ENCODE results near the gene SYNRG. TPM values are rescaled to one million over a fixed set of nuclear protein-coding genes. Genes with fewer than 3 reads are reported as not detected.

SYNRG gene
- polyA plus RNA-seq, 3 donors = 36.4 to 47.8 (median 47.5) TPM

- no peak for DNase-seq
Measured at GRCh38 chr17:37605813-37606505, 3.3 kb downstream of the SYNRG start.

- no peak for DNase-seq
Measured at GRCh38 chr17:37605081-37605480, 4.1 kb downstream of the SYNRG start.

DNA sequence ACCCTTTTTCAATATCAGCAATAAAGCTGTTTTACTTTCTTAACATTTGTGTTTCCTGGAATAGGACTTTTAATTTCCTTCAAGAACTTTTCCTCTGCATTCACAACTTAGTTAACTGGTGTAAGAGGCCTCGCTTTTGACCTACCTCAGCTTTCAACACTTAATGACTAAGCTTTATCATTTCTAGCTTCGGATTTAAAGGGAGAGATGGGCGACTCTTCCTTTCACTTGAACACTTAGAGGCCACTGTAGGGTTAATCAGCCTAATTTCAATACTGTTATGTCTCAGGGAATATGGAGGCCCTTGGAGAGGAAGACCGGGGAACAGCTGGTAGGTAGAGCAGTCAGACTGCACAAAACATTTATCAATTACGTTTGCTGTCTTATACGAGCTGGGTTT lies 4.7 kb downstream of the SYNRG start:
- no peak for DNase-seq

DNA sequence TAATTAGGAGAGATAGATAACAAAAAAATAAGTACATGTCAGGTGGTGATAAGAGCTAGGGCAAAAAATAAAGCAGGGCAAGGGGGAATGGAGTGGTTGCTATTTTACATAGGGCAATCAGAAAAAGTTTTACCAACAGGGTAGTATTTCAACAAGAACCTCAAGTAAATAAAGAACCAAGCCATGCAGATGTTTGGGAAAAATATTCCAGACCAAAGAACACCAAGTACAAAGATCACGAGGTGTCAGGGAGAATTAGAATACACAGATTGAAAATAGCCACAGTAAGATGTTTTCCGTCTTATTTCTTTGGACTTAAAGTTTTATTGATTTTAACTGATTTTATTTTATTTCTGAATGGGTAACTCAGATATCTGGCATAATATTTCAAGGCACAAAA lies 11.1 kb downstream of the SYNRG start:
- DNase-seq = no peak

- DNase-seq = no peak
Measured at GRCh38 chr17:37592291-37592690, 16.9 kb downstream of the SYNRG start.

GRCh38 chr17:37585066-37585465 lies 24.2 kb downstream of the SYNRG start:
- DNase-seq = no peak

GRCh38 chr17:37576281-37576680 lies 32.9 kb downstream of the SYNRG start:
- DNase-seq = no peak

DNA sequence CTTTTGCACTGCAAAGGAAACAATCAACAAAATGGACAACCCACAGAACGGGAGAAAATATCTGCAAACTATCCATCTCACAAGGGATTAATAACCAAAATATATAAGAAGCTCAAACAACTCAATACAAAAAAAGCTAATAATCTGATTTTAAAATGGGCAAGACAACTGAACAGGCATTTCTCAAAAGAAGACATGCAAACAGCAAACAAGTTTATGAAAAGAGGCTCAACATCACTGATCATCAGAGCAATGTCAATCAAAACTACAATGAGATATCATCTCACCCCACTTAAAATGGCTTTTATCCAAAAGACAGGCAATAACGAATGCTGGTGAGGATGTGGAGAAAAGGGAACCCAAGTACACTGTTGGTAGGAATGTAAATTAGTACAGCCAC lies 34.8 kb downstream of the SYNRG start:
- DNase-seq = no peak

DNA sequence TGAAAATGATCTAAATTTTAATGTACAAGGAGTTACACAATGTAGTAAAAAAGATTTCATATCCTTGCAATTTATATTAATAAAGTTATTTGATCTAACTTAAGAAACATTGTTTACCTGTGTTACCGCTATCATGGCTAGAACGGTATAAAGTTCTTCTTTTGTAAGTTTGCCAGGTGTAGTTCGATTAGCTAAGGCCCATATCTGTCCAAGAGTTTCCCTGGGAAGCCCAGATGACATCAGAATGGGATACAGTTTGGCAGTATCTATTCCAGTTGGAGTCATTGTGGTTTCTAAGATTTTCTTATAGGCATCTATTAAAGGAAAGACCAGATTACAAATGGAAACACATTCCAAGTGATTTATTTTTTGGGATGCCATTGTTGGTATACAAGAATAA lies 37.5 kb downstream of the SYNRG start:
- DNase-seq = no peak

- peak; percentile 20 for DNase-seq
Measured at GRCh38 chr17:37570527-37571093, 38.6 kb downstream of the SYNRG start.

DNA sequence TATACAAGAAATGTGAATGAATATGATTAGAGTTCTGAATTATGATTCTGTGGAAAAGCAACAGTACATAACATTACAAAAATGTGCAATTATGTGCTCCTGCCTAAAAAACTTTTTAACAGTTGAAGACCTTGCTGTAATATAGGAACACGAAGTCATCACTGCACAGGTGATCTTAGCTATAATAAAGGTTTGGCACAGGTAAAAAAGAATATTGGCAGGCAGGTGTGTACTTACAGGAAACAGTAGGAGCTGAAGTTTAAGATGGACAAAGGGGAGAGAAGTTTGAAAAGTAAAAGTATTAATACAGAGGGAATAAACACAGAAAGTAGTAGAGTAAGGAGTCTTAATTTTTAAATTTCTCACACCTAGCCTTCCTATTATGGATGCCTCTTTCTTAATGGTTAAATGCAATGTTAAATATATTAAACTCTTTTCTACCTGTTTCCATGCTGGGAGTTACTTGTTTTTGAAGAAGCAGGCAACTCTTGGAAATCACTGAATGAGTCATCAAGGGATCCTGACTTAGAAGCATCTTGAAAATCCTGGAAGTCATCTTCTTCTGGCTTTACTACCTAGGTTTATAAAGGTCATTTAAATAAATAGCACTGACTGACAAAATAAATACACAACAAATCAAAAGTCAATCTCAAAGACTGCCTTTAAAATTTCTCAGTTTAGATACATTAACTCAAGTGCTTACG lies 40.7 kb downstream of the SYNRG start:
- no peak for DNase-seq

- no peak for DNase-seq
Measured at GRCh38 chr17:37567538-37567937, 41.7 kb downstream of the SYNRG start.

DNA sequence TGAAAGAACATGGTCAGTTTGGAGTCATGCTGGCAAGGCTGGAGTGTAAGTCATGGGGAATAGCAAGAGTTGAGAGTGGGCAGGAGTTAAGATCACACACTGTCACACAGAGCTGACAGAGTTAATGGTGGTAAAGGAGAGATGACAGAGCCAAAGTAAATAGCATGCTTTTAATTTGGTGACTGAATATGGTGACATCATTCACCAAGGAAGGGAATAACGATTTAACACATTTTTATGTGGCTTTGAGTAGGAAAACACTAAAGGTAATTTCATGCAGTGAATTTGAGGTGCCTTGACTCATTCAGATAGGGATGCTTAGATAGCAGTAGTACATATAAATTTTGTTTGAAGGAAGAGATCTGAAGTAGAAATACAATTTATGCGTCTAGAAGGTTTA lies 42.1 kb downstream of the SYNRG start:
- no peak for DNase-seq

DNA sequence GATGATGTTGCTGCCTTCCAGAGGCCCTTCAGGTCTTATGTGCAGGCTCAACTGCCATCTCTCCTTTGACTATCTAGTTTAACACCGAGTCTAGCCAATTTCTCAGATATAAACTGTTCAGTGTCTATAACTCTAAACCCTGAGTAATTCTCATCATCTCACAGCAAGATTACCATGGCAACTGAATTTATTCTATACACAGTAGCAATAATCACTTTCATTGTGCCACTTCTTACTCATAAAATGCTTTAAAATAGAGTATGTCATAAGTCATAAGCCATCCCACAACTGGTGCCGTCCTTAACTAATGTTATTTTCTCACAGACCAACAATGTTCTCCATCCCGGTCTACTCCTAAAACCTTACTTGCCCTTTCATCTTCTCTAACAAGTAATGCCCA lies 45.0 kb downstream of the SYNRG start:
- no peak for DNase-seq

- no peak for DNase-seq
Measured at GRCh38 chr17:37562016-37562745, 47.0 kb downstream of the SYNRG start.

DNA sequence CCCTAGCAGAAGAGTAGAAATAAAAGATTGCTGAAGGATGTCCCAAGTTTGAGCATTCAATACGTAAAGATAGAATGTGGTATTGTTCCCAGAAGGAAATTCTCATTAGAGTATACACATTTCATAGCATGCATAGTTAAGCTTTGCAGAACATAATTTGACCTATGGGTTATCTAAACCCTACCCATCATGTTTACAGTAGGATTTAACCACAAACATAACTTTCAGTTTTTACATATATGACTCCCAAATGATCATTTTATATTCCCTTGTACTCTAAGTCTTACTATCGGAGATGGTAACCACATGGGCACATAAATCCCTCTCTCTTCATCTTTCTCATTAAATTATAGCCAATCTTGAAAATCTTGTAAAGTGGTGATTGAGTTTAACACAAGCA lies 50.9 kb downstream of the SYNRG start:
- no peak for DNase-seq

GRCh38 chr17:37557482-37557881 lies 51.7 kb downstream of the SYNRG start:
- no peak for DNase-seq

DNA sequence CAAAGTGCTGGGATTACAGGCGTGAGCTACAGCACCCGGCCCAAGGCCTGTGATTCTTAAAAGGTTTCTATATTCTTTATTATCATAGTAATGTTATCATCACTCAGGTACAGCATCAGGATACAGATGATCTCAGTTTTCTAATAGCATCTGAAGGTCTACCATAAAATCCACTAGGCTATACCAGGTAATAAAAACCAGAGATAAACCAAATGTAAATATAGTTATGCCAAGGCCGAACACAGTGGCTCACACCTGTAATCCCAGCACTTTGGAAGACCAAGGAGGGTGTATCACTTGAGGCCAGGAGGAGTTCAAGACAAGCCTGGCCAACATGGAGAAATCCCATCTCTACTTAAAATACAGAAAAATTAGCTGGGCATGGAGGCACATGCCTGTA lies 53.8 kb downstream of the SYNRG start:
- no peak for DNase-seq

DNA sequence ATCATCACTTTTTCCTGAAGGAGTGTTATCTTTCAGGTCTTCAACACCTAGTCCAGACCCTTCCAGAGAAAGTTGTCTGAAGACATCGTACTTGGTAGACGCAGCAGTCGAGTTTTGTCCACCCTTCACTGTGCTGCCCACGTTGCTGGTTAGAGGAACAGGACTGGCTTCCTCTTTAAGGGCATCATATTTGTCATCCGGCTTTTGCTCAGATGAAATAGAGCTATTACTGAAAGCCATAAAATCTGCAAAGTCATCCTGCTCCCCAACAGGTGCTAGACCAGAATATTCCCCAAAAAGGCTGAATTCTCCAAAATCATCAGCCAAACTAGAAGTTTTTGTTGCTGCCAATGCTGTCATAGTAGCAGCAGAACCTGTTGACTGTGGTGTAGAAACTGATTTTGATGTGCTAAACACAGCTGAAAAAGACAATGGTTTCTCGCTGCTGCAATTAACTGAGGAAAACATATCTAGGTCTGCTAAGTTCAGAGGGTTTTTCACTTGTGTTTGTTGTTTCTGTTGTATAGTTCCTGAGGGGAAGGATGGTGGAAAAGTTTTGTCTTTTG lies 55.7 kb downstream of the SYNRG start:
- no peak for DNase-seq

GRCh38 chr17:37551788-37552187 lies 57.4 kb downstream of the SYNRG start:
- no peak for DNase-seq

DNA sequence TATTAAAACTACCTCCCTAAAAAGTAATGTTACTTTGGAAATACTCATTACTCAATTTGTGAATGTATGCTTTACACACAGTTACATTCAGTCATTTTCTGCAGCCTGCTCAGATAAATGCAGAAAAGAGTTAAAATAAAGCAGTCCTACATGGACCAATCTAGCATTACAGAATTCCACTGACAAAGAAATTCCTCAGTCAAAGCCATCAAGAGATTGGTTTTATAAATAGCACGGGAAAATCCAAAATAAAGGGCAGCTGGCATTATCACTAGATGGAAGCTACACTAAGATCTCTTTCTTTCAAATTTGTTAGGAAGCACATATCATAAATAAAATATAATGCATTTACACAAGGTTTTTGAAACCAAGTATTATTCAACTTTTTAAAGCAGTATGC lies 61.2 kb downstream of the SYNRG start:
- no peak for DNase-seq

- no peak for DNase-seq
Measured at GRCh38 chr17:37546302-37546701, 62.9 kb downstream of the SYNRG start.

Measured in renal pelvis (tissue), 4 donors.